Measurements from ENCODE around the gene GABRB2. TPM values are rescaled to one million over a fixed set of nuclear protein-coding genes. Genes with fewer than 3 reads are reported as not detected.
A peak's percentile ranks its signal among the peaks of the same experiment; 100 is the strongest.
"Not testable (repeated sequence)": the region's sequence is repeated elsewhere in the genome, so short reads cannot be mapped to it uniquely, and the experiment has no call there.

GABRB2 gene
- total RNA-seq, result 71.7 TPM

GRCh38 chr5:161546470-161547301, at the start of gene GABRB2:
GABRB2 (minus strand) TSS chr5:161546725; CDS start chr5:161546643, 82 bp downstream.
- FAIRE-seq (no peak), DNase-seq (ENCODE audit: low spot score in 2 of 2) (peak in 1 of 2 donors; percentile 61)

GRCh38 chr5:161585798-161586197, 39.3 kb upstream of the GABRB2 start:
- DNase-seq (ENCODE audit: low spot score in 2 of 2) (no peak), FAIRE-seq (no peak)

GRCh38 chr5:161580621-161581020, 34.1 kb upstream of the GABRB2 start:
- FAIRE-seq (no peak), DNase-seq (ENCODE audit: low spot score in 2 of 2) (no peak)

- DNase-seq (ENCODE audit: low spot score in 2 of 2), result no peak
- FAIRE-seq, result no peak
Measured at GRCh38 chr5:161572914-161573313, 26.4 kb upstream of the GABRB2 start.

- FAIRE-seq (no peak), DNase-seq (ENCODE audit: low spot score in 2 of 2) (no peak)
Measured at GRCh38 chr5:161566081-161566480, 19.6 kb upstream of the GABRB2 start.

GRCh38 chr5:161562446-161562845, 15.9 kb upstream of the GABRB2 start:
- DNase-seq (ENCODE audit: low spot score in 2 of 2) (no peak), FAIRE-seq (no peak)

- no peak for DNase-seq (ENCODE audit: low spot score in 2 of 2)
- no peak for FAIRE-seq
Measured at GRCh38 chr5:161549106-161549505, 2.6 kb upstream of the GABRB2 start.

- DNase-seq (ENCODE audit: low spot score in 2 of 2), result no peak
- no peak for FAIRE-seq
Measured at GRCh38 chr5:161548487-161549094, 2.1 kb upstream of the GABRB2 start.

- peak in 1 of 2 donors; percentile 45 for DNase-seq (ENCODE audit: low spot score in 2 of 2)
- no peak for FAIRE-seq
Measured at GRCh38 chr5:161547738-161548486, 1.4 kb upstream of the GABRB2 start.

GRCh38 chr5:161547406-161547737, 847 bp upstream of the GABRB2 start:
- peak in 1 of 2 donors; percentile 31 for DNase-seq (ENCODE audit: low spot score in 2 of 2)
- FAIRE-seq, result no peak

GRCh38 chr5:161546095-161546469, 443 bp downstream of the GABRB2 start:
- no peak for FAIRE-seq

GRCh38 chr5:161545344-161546094, 1.0 kb downstream of the GABRB2 start:
- no peak for DNase-seq (ENCODE audit: low spot score in 2 of 2)
- no peak for FAIRE-seq

More at GRCh38 chr5:161546095-161546469, 443 bp downstream of the GABRB2 start:
- DNase-seq (ENCODE audit: low spot score in 2 of 2), result no peak

GRCh38 chr5:161544350-161544765, 2.2 kb downstream of the GABRB2 start:
- DNase-seq (ENCODE audit: low spot score in 2 of 2) (peak in 1 of 2 donors; percentile 46), FAIRE-seq (no peak)

- FAIRE-seq (no peak), DNase-seq (ENCODE audit: low spot score in 2 of 2) (no peak)
Measured at GRCh38 chr5:161539016-161539415, 7.5 kb downstream of the GABRB2 start.

- FAIRE-seq (no peak), DNase-seq (ENCODE audit: low spot score in 2 of 2) (no peak)
Measured at GRCh38 chr5:161535762-161536161, 10.8 kb downstream of the GABRB2 start.

GRCh38 chr5:161530700-161531099, 15.8 kb downstream of the GABRB2 start:
- FAIRE-seq, result no peak
- DNase-seq (ENCODE audit: low spot score in 2 of 2), result no peak

GRCh38 chr5:161513942-161514341, 32.6 kb downstream of the GABRB2 start:
- FAIRE-seq (no peak), DNase-seq (ENCODE audit: low spot score in 2 of 2) (no peak)

- DNase-seq (ENCODE audit: low spot score in 2 of 2) (no peak), FAIRE-seq (no peak)
Measured at GRCh38 chr5:161507591-161507990, 38.9 kb downstream of the GABRB2 start.

- DNase-seq (ENCODE audit: low spot score in 2 of 2); FAIRE-seq: not testable (repeated sequence)
Measured at GRCh38 chr5:161505160-161505559, 41.4 kb downstream of the GABRB2 start.

GRCh38 chr5:161498531-161498930, 48.0 kb downstream of the GABRB2 start:
- no peak for FAIRE-seq
- DNase-seq (ENCODE audit: low spot score in 2 of 2), result no peak

- no peak for FAIRE-seq
- no peak for DNase-seq (ENCODE audit: low spot score in 2 of 2)
Measured at GRCh38 chr5:161483721-161484120, 62.8 kb downstream of the GABRB2 start.
